Subcutaneous adipose tissue (tissue), 4 donors: ENCODE results near the gene LRMDA. TPM values are rescaled to one million over a fixed set of nuclear protein-coding genes. Genes with fewer than 3 reads are reported as not detected.

Experiments used
- CTCF ChIP-seq: fragments of 450-650 bp; IDR thresholded peaks from one replicate; pipeline ENCODE4 v1.5.1; 2016; ENCODE audit warnings: low read depth, mild to moderate bottlenecking, control low read depth, antibody characterized with exemption, moderate library complexity
- total RNA-seq, 4 donors: library from RNA; depleted of rRNA; stranded (reverse); fragments of >200 nt; gene quantifications; one replicate each; pipeline ENCODE4 v1.1.0, GENCODE V29; 2016

LRMDA gene
- total RNA-seq, 4 donors from 2014 or later = 17.4 to 92.1 (median 22.8) TPM

- no peak for TF ChIP-seq CTCF
Observed at GRCh38 chr10:75630746-75631145, 199.3 kb downstream of the LRMDA start.

- no peak for TF ChIP-seq CTCF
Observed at GRCh38 chr10:75632805-75633462, 201.5 kb downstream of the LRMDA start.

GRCh38 chr10:75633568-75633967 is 202.1 kb downstream of the LRMDA start:
- no peak for TF ChIP-seq CTCF

DNA sequence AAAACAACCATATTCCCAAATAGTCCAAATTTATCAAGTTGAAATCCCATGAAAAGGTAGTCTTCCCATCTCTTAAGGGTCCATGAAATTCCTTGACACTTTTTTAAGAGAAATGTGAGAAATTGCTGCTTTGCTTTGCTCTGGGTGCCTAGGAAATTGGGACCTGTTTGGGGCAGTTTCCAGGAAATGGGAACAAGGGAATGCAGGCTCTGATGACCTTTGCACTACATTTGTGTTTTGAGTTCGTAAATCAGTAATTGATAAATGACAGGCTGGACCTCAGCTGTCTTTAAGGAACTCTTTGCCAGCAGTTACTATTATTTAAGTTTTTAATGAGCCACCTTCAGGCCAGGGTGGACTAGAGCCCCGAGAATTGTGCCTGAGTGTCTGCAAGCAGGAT is 203.5 kb downstream of the LRMDA start:
- TF ChIP-seq CTCF = no peak

GRCh38 chr10:75638752-75639151 is 207.3 kb downstream of the LRMDA start:
- TF ChIP-seq CTCF = no peak

- TF ChIP-seq CTCF = no peak
Observed at GRCh38 chr10:75639736-75640135, 208.3 kb downstream of the LRMDA start.

- no peak for TF ChIP-seq CTCF
Observed at GRCh38 chr10:75640381-75640780, 209.0 kb downstream of the LRMDA start.
